Erythroblast (primary cell): ENCODE measurements around the gene GPNMB.

ENCODE experiments used
- GATA1 ChIP-seq: IDR thresholded peaks from 2 replicates; pipeline ENCODE4 v1.6.1; 2011; ENCODE audit warnings: low read depth, mild to moderate bottlenecking, control low read depth, low read length, moderate library complexity
- POLR2A ChIP-seq: IDR thresholded peaks from 2 replicates; pipeline ENCODE4 v1.6.1; 2011; ENCODE audit warnings: mild to moderate bottlenecking, low read length

GRCh38 chr7:23275912-23276311 is 29.3 kb downstream of the GPNMB start:
- no peak for TF ChIP-seq POLR2A
- TF ChIP-seq GATA1, result no peak
